ENCODE data around the gene MYO7B.

Gene MYO7B

GRCh38 chr2:127620866-127621265 is 85.4 kb downstream of the MYO7B start:
- no peak overlapping the region for H4K8ac ChIP-seq (ENCODE audit: low read length)
- H3K9me3 ChIP-seq (ENCODE audit: control insufficient read depth, low read length) = no peaks in the 10 kb centered on the region
- DNase-seq = no peak
- no peak overlapping the region for H3K4me3 ChIP-seq (ENCODE audit: insufficient read depth in 1 of 2, low read depth in 1 of 2, low read length in 2 of 2)
- H3K14ac ChIP-seq (ENCODE audit: low read length in 2 of 2) = no peak overlapping the region
- H3K4ac ChIP-seq (ENCODE audit: low read depth in 1 of 2, low read length in 2 of 2) = no peak overlapping the region
- no peak overlapping the region for H2AFZ ChIP-seq (ENCODE audit: low read depth, low read length)
- 84% methylated on average over 3 of the region's 3 CpGs for WGBS
- peaks cover 7 to 11% of the 10 kb centered on the region in 2 experiments for H3K27me3 ChIP-seq (ENCODE audit: control insufficient read depth in 1 of 2, insufficient read depth in 1 of 2, low read length in 2 of 2)
- H4K91ac ChIP-seq (ENCODE audit: low read length) = no peak overlapping the region
- no peak overlapping the region for H3K27ac ChIP-seq (ENCODE audit: low read length, poor library complexity, severe bottlenecking)
- no peak overlapping the region for H2AK5ac ChIP-seq (ENCODE audit: low read length, severe bottlenecking)
- no peak overlapping the region for H2BK12ac ChIP-seq (ENCODE audit: low read length in 2 of 2)
- peaks cover 0 to 3% of the 10 kb centered on the region in 2 experiments for H3K36me3 ChIP-seq (ENCODE audit: control insufficient read depth in 1 of 2, insufficient read depth in 2 of 2, low read depth in 1 of 2, low read length in 2 of 2)
- H2BK15ac ChIP-seq (ENCODE audit: low read depth, poor library complexity, severe bottlenecking) = no peak overlapping the region
- H3K4me1 ChIP-seq (ENCODE audit: control insufficient read depth, insufficient read depth, low read depth, low read length) = peaks cover 12% of the 10 kb centered on the region
- H3K79me1 ChIP-seq (replicated peaks; ENCODE audit: low read length, poor library complexity, severe bottlenecking) = no peaks in the 10 kb centered on the region
- H2BK120ac ChIP-seq (ENCODE audit: low read depth, low read length) = no peak overlapping the region
- H2BK5ac ChIP-seq (ENCODE audit: low read depth, low read length, poor library complexity, severe bottlenecking) = no peak overlapping the region
- no peak overlapping the region for H3K4me2 ChIP-seq (ENCODE audit: low read length, poor library complexity, severe bottlenecking)
- H3K9ac ChIP-seq (ENCODE audit: low read length) = no peak overlapping the region
- H3K23ac ChIP-seq (ENCODE audit: low read length in 2 of 2) = no peak overlapping the region
- H3K18ac ChIP-seq (ENCODE audit: low read depth in 1 of 2, low read length in 2 of 2) = no peak overlapping the region

- H2AFZ ChIP-seq (ENCODE audit: low read depth, low read length) = no peak overlapping the region
- H4K91ac ChIP-seq (ENCODE audit: low read length) = no peak overlapping the region
- no peak overlapping the region for H3K4me3 ChIP-seq (ENCODE audit: insufficient read depth in 1 of 2, low read depth in 1 of 2, low read length in 2 of 2)
- H2AK5ac ChIP-seq (ENCODE audit: low read length, severe bottlenecking) = no peak overlapping the region
- H3K27ac ChIP-seq (ENCODE audit: low read length, poor library complexity, severe bottlenecking) = no peak overlapping the region
- no peak overlapping the region for H3K9ac ChIP-seq (ENCODE audit: low read length)
- no peak overlapping the region for H3K4ac ChIP-seq (ENCODE audit: low read depth in 1 of 2, low read length in 2 of 2)
- no peaks in the 10 kb centered on the region for H3K79me1 ChIP-seq (replicated peaks; ENCODE audit: low read length, poor library complexity, severe bottlenecking)
- H3K23ac ChIP-seq (ENCODE audit: low read length in 2 of 2) = no peak overlapping the region
- no peak overlapping the region for H2BK12ac ChIP-seq (ENCODE audit: low read length in 2 of 2)
- no peak overlapping the region for H2BK5ac ChIP-seq (ENCODE audit: low read depth, low read length, poor library complexity, severe bottlenecking)
- no peak overlapping the region for H2BK15ac ChIP-seq (ENCODE audit: low read depth, poor library complexity, severe bottlenecking)
- no peak overlapping the region for H3K18ac ChIP-seq (ENCODE audit: low read depth in 1 of 2, low read length in 2 of 2)
- H3K4me1 ChIP-seq (ENCODE audit: control insufficient read depth, insufficient read depth, low read depth, low read length) = peaks cover 12% of the 10 kb centered on the region
- H4K8ac ChIP-seq (ENCODE audit: low read length) = no peak overlapping the region
- peaks cover 0 to 3% of the 10 kb centered on the region in 2 experiments for H3K36me3 ChIP-seq (ENCODE audit: control insufficient read depth in 1 of 2, insufficient read depth in 2 of 2, low read depth in 1 of 2, low read length in 2 of 2)
- DNase-seq = no peak
- H3K27me3 ChIP-seq (ENCODE audit: control insufficient read depth in 1 of 2, insufficient read depth in 1 of 2, low read length in 2 of 2) = peaks cover 5 to 19% of the 10 kb centered on the region in 2 experiments
- H2BK120ac ChIP-seq (ENCODE audit: low read depth, low read length) = no peak overlapping the region
- 91% methylated on average over 15 of the region's 15 CpGs for WGBS
- H3K4me2 ChIP-seq (ENCODE audit: low read length, poor library complexity, severe bottlenecking) = no peak overlapping the region
- H3K9me3 ChIP-seq (ENCODE audit: control insufficient read depth, low read length) = no peaks in the 10 kb centered on the region
- H3K14ac ChIP-seq (ENCODE audit: low read length in 2 of 2) = no peak overlapping the region
These were observed 86.5 kb downstream of the MYO7B start for GRCh38 chr2:127621981-127622431.

- H2AK5ac ChIP-seq (ENCODE audit: low read length, severe bottlenecking) = no peak overlapping the region
- no peak overlapping the region for H3K9ac ChIP-seq (ENCODE audit: low read length)
- H3K4ac ChIP-seq (ENCODE audit: low read depth in 1 of 2, low read length in 2 of 2) = no peak overlapping the region
- no peak for DNase-seq
- H3K18ac ChIP-seq (ENCODE audit: low read depth in 1 of 2, low read length in 2 of 2) = no peak overlapping the region
- H3K14ac ChIP-seq (ENCODE audit: low read length in 2 of 2) = peak overlapping the region in 1 of 2 experiments; percentile 35
- 95% methylated on average over 21 of the region's 21 CpGs for WGBS
- peaks cover 7 to 24% of the 10 kb centered on the region in 2 experiments for H3K27me3 ChIP-seq (ENCODE audit: control insufficient read depth in 1 of 2, insufficient read depth in 1 of 2, low read length in 2 of 2)
- H3K9me3 ChIP-seq (ENCODE audit: control insufficient read depth, low read length) = no peaks in the 10 kb centered on the region
- no peak overlapping the region for H2BK15ac ChIP-seq (ENCODE audit: low read depth, poor library complexity, severe bottlenecking)
- H2BK120ac ChIP-seq (ENCODE audit: low read depth, low read length) = no peak overlapping the region
- no peak overlapping the region for H3K4me2 ChIP-seq (ENCODE audit: low read length, poor library complexity, severe bottlenecking)
- no peak overlapping the region for H2BK12ac ChIP-seq (ENCODE audit: low read length in 2 of 2)
- no peak overlapping the region for H2AFZ ChIP-seq (ENCODE audit: low read depth, low read length)
- H3K4me3 ChIP-seq (ENCODE audit: insufficient read depth in 1 of 2, low read depth in 1 of 2, low read length in 2 of 2) = no peak overlapping the region
- no peaks in the 10 kb centered on the region for H3K79me1 ChIP-seq (replicated peaks; ENCODE audit: low read length, poor library complexity, severe bottlenecking)
- H2BK5ac ChIP-seq (ENCODE audit: low read depth, low read length, poor library complexity, severe bottlenecking) = no peak overlapping the region
- peak overlapping the region; percentile 3 for H4K91ac ChIP-seq (ENCODE audit: low read length)
- H3K36me3 ChIP-seq (ENCODE audit: control insufficient read depth in 1 of 2, insufficient read depth in 2 of 2, low read depth in 1 of 2, low read length in 2 of 2) = peaks cover 0 to 3% of the 10 kb centered on the region in 2 experiments
- peaks cover 12% of the 10 kb centered on the region for H3K4me1 ChIP-seq (ENCODE audit: control insufficient read depth, insufficient read depth, low read depth, low read length)
- H4K8ac ChIP-seq (ENCODE audit: low read length) = no peak overlapping the region
- no peak overlapping the region for H3K27ac ChIP-seq (ENCODE audit: low read length, poor library complexity, severe bottlenecking)
- no peak overlapping the region for H3K23ac ChIP-seq (ENCODE audit: low read length in 2 of 2)
These were observed 87.3 kb downstream of the MYO7B start for GRCh38 chr2:127622561-127623387.

- Histone ChIP-seq H3K9me3 (ENCODE audit: control insufficient read depth, low read length) (no peaks in the 10 kb centered on the region), H2BK15ac (ENCODE audit: low read depth, poor library complexity, severe bottlenecking) (no peak overlapping the region), H3K27ac (ENCODE audit: low read length, poor library complexity, severe bottlenecking) (no peak overlapping the region), H3K79me1 (replicated peaks; ENCODE audit: low read length, poor library complexity, severe bottlenecking) (no peaks in the 10 kb centered on the region), H3K18ac (ENCODE audit: low read depth in 1 of 2, low read length in 2 of 2) (peak overlapping the region in 1 of 2 experiments; percentile 8), H3K23ac (ENCODE audit: low read length in 2 of 2) (no peak overlapping the region), H3K9ac (ENCODE audit: low read length) (no peak overlapping the region), H3K27me3 (ENCODE audit: control insufficient read depth in 1 of 2, insufficient read depth in 1 of 2, low read length in 2 of 2) (peaks cover 7 to 24% of the 10 kb centered on the region in 2 experiments), H2BK5ac (ENCODE audit: low read depth, low read length, poor library complexity, severe bottlenecking) (no peak overlapping the region), H2AFZ (ENCODE audit: low read depth, low read length) (no peak overlapping the region), H3K4me1 (ENCODE audit: control insufficient read depth, insufficient read depth, low read depth, low read length) (peaks cover 12% of the 10 kb centered on the region), H3K36me3 (ENCODE audit: control insufficient read depth in 1 of 2, insufficient read depth in 2 of 2, low read depth in 1 of 2, low read length in 2 of 2) (peaks cover 0 to 3% of the 10 kb centered on the region in 2 experiments), H3K4me3 (ENCODE audit: insufficient read depth in 1 of 2, low read depth in 1 of 2, low read length in 2 of 2) (no peak overlapping the region), H2BK12ac (ENCODE audit: low read length in 2 of 2) (no peak overlapping the region), H4K91ac (ENCODE audit: low read length) (no peak overlapping the region), H2BK120ac (ENCODE audit: low read depth, low read length) (no peak overlapping the region), H2AK5ac (ENCODE audit: low read length, severe bottlenecking) (no peak overlapping the region), H3K14ac (ENCODE audit: low read length in 2 of 2) (peak overlapping the region in 1 of 2 experiments; percentile 35), H4K8ac (ENCODE audit: low read length) (no peak overlapping the region), H3K4me2 (ENCODE audit: low read length, poor library complexity, severe bottlenecking) (no peak overlapping the region), H3K4ac (ENCODE audit: low read depth in 1 of 2, low read length in 2 of 2) (no peak overlapping the region)
- peak; percentile 37 for DNase-seq
- 90% methylated on average over 38 of the region's 38 CpGs for WGBS
These were observed 88.2 kb downstream of the MYO7B start for GRCh38 chr2:127623388-127624319.

Data from mesenchymal stem cell (in vitro differentiated cells and primary cell).